Measurements from ENCODE around the gene MDH1.

MDH1 gene

DNA sequence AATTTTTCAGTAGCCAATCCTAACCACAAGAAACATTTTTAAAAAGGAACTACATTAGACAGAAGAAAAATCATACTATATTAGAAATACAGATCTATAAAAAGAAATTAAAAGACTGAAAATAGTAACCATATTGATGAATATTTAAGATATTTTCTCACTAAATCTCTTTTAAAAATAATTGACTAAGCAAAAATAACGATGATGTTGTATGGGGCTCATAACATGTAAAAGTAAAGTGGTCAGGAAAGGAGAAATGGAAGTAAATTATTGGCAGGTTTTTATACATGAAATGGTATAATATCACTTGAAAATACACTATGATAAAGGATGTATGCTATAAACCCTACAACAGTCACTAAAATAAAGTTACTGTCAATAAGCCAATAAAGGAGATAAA, 5.9 kb upstream of the MDH1 start:
- no peak overlapping the region for H2AK5ac ChIP-seq (ENCODE audit: low read depth, low read length)
- no peak overlapping the region for H3K9ac ChIP-seq (ENCODE audit: low read depth, low read length, poor library complexity)
- no peaks in the 10 kb centered on the region for H3K27me3 ChIP-seq (ENCODE audit: control insufficient read depth in 3 of 3, insufficient read depth in 3 of 3, low read depth in 1 of 3, low read length in 3 of 3)
- H3K9me3 ChIP-seq (replicated peaks in 1 of 2; ENCODE audit: control insufficient read depth in 2 of 2, insufficient read depth in 1 of 2, low read depth in 1 of 2, low read length in 2 of 2), result no peaks in the 10 kb centered on the region
- no peak overlapping the region for H2BK15ac ChIP-seq (ENCODE audit: low read length)
- H4K91ac ChIP-seq (ENCODE audit: low read depth, low read length, poor library complexity), result no peak overlapping the region
- no peak overlapping the region for H2BK12ac ChIP-seq (ENCODE audit: low read length)
- no CpG with 5 or more reads among the region's 1 CpG for WGBS, 2 donors (ENCODE audit: extremely low coverage in 2 of 2, insufficient read length in 2 of 2, insufficient replicate concordance in 1 of 2)
- no peak overlapping the region for H3K18ac ChIP-seq (ENCODE audit: low read length)
- no peak overlapping the region for H4K8ac ChIP-seq (ENCODE audit: low read depth, low read length)
- H3K4me2 ChIP-seq (ENCODE audit: insufficient read depth, low read length, poor library complexity, severe bottlenecking), result no peak overlapping the region
- H3K36me3 ChIP-seq (replicated peaks in 1 of 2; ENCODE audit: control insufficient read depth in 2 of 2, insufficient read depth in 2 of 2, low read length in 2 of 2), result no peaks in the 10 kb centered on the region
- H3K14ac ChIP-seq (ENCODE audit: low read length), result no peak overlapping the region
- H2BK5ac ChIP-seq (ENCODE audit: low read length), result no peak overlapping the region
- no peak overlapping the region for H2AFZ ChIP-seq (ENCODE audit: low read length)
- no peak overlapping the region for H3K4me3 ChIP-seq (ENCODE audit: low read length in 2 of 2)
- DNase-seq (ENCODE audit: low spot score), result no peak
- H3K4ac ChIP-seq (ENCODE audit: low read length), result no peak overlapping the region
- no peak overlapping the region for H2BK120ac ChIP-seq (ENCODE audit: low read depth, low read length)
- peaks cover 1% of the 10 kb centered on the region for H3K79me1 ChIP-seq (ENCODE audit: low read depth, low read length)
- peaks cover 0 to 2% of the 10 kb centered on the region in 2 donors for H3K4me1 ChIP-seq (ENCODE audit: control insufficient read depth in 2 of 2, insufficient read depth in 1 of 2, low read depth in 1 of 2, low read length in 2 of 2)
- no peak overlapping the region for H3K23ac ChIP-seq (ENCODE audit: low read depth, low read length, poor library complexity)
- H3K27ac ChIP-seq (replicated peaks; ENCODE audit: low read length), result no peak overlapping the region

GRCh38 chr2:63587814-63588384, 864 bp upstream of the MDH1 start:
- Histone ChIP-seq H2AFZ (ENCODE audit: low read length) (peak overlapping the region; percentile 93), H3K27ac (replicated peaks; ENCODE audit: low read length) (no peak overlapping the region), H2BK12ac (ENCODE audit: low read length) (no peak overlapping the region), H4K8ac (ENCODE audit: low read depth, low read length) (no peak overlapping the region), H3K4me1 (ENCODE audit: control insufficient read depth in 2 of 2, insufficient read depth in 1 of 2, low read depth in 1 of 2, low read length in 2 of 2) (peaks cover 0 to 12% of the 10 kb centered on the region in 2 donors), H3K79me1 (ENCODE audit: low read depth, low read length) (peaks cover 1% of the 10 kb centered on the region), H2BK5ac (ENCODE audit: low read length) (no peak overlapping the region), H3K18ac (ENCODE audit: low read length) (peak overlapping the region; percentile 85), H3K36me3 (replicated peaks in 1 of 2; ENCODE audit: control insufficient read depth in 2 of 2, insufficient read depth in 2 of 2, low read length in 2 of 2) (peaks cover 0 to 28% of the 10 kb centered on the region in 2 donors), H3K4ac (ENCODE audit: low read length) (no peak overlapping the region), H3K14ac (ENCODE audit: low read length) (no peak overlapping the region), H3K4me3 (ENCODE audit: low read length in 2 of 2) (peak overlapping the region; percentile 77 to 90), H4K91ac (ENCODE audit: low read depth, low read length, poor library complexity) (no peak overlapping the region), H3K9ac (ENCODE audit: low read depth, low read length, poor library complexity) (peak overlapping the region; percentile 33), H2BK120ac (ENCODE audit: low read depth, low read length) (no peak overlapping the region), H3K4me2 (ENCODE audit: insufficient read depth, low read length, poor library complexity, severe bottlenecking) (peak overlapping the region; percentile 65), H2AK5ac (ENCODE audit: low read depth, low read length) (no peak overlapping the region), H3K23ac (ENCODE audit: low read depth, low read length, poor library complexity) (no peak overlapping the region), H3K27me3 (ENCODE audit: control insufficient read depth in 3 of 3, insufficient read depth in 3 of 3, low read depth in 1 of 3, low read length in 3 of 3) (no peaks in the 10 kb centered on the region), H2BK15ac (ENCODE audit: low read length) (no peak overlapping the region), H3K9me3 (replicated peaks in 1 of 2; ENCODE audit: control insufficient read depth in 2 of 2, insufficient read depth in 1 of 2, low read depth in 1 of 2, low read length in 2 of 2) (no peaks in the 10 kb centered on the region)
- DNase-seq (ENCODE audit: low spot score), result no peak
- no CpG with 5 or more reads among the region's 33 CpGs for WGBS, 2 donors (ENCODE audit: extremely low coverage in 2 of 2, insufficient read length in 2 of 2, insufficient replicate concordance in 1 of 2)

DNA sequence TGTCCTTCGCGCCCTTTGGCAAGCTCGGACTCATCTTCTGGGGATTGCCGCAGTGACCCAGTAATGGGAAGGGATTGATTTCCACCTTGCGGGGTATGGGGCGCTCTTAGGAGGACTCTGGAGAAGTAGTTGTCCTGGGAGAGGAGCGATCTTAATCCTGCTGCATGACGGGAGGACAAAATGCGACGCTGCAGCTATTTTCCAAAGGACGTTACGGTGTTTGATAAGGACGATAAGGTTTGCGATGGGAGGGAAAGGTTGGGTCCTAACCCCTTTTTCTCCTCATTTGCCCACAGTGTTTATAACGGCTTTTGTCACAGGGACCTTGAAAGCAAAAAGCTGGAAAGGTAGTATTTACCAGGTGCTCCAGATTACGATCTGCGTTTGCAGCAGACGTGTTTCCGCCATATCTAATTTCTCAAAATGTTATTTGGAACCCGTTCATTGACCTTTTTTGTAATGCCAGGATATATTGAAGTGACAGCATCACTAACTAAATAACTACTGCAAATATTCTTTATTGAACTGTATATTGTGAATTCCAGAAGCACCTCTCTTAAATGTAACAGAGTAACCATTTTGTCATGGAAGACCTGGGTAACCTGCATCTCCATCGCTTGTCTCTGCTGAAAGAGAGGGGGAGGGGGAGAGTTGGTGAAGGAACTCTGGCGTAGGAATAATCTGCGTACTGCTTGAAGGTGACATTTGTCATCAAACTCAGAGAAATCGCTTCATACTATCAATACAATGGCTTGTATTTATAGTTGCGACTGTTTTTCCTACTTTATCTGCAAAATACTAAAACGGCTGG, 590 bp downstream of the MDH1 start:
- H3K9me3 ChIP-seq (replicated peaks in 1 of 2; ENCODE audit: control insufficient read depth in 2 of 2, insufficient read depth in 1 of 2, low read depth in 1 of 2, low read length in 2 of 2), result no peaks in the 10 kb centered on the region
- no peak overlapping the region for H2BK12ac ChIP-seq (ENCODE audit: low read length)
- H2BK120ac ChIP-seq (ENCODE audit: low read depth, low read length), result no peak overlapping the region
- peaks cover 1% of the 10 kb centered on the region for H3K79me1 ChIP-seq (ENCODE audit: low read depth, low read length)
- no peak overlapping the region for H4K8ac ChIP-seq (ENCODE audit: low read depth, low read length)
- peak overlapping the region; percentile 53 for H3K4me2 ChIP-seq (ENCODE audit: insufficient read depth, low read length, poor library complexity, severe bottlenecking)
- H3K4me1 ChIP-seq (ENCODE audit: control insufficient read depth in 2 of 2, insufficient read depth in 1 of 2, low read depth in 1 of 2, low read length in 2 of 2), result peaks cover 0 to 12% of the 10 kb centered on the region in 2 donors
- no peak for DNase-seq (ENCODE audit: low spot score)
- no peak overlapping the region for H2BK15ac ChIP-seq (ENCODE audit: low read length)
- peaks cover 0 to 42% of the 10 kb centered on the region in 2 donors for H3K36me3 ChIP-seq (replicated peaks in 1 of 2; ENCODE audit: control insufficient read depth in 2 of 2, insufficient read depth in 2 of 2, low read length in 2 of 2)
- no peak overlapping the region for H4K91ac ChIP-seq (ENCODE audit: low read depth, low read length, poor library complexity)
- peak overlapping the region; percentile 89 for H2AFZ ChIP-seq (ENCODE audit: low read length)
- H3K4ac ChIP-seq (ENCODE audit: low read length), result no peak overlapping the region
- H3K27me3 ChIP-seq (ENCODE audit: control insufficient read depth in 3 of 3, insufficient read depth in 3 of 3, low read depth in 1 of 3, low read length in 3 of 3), result no peaks in the 10 kb centered on the region
- H3K18ac ChIP-seq (ENCODE audit: low read length), result peak overlapping the region; percentile 71
- H2AK5ac ChIP-seq (ENCODE audit: low read depth, low read length), result no peak overlapping the region
- H3K23ac ChIP-seq (ENCODE audit: low read depth, low read length, poor library complexity), result peak overlapping the region; percentile 4
- H3K14ac ChIP-seq (ENCODE audit: low read length), result no peak overlapping the region
- H3K9ac ChIP-seq (ENCODE audit: low read depth, low read length, poor library complexity), result peak overlapping the region; percentile 67
- H2BK5ac ChIP-seq (ENCODE audit: low read length), result no peak overlapping the region
- no CpG with 5 or more reads among the region's 26 CpGs for WGBS, 2 donors (ENCODE audit: extremely low coverage in 2 of 2, insufficient read length in 2 of 2, insufficient replicate concordance in 1 of 2)
- H3K4me3 ChIP-seq (ENCODE audit: low read length in 2 of 2), result peak overlapping the region; percentile 77 to 95
- peak overlapping the region; percentile 74 for H3K27ac ChIP-seq (replicated peaks; ENCODE audit: low read length)

- no peak overlapping the region for H3K14ac ChIP-seq (ENCODE audit: low read length)
- H4K91ac ChIP-seq (ENCODE audit: low read depth, low read length, poor library complexity), result no peak overlapping the region
- peaks cover 3 to 57% of the 10 kb centered on the region in 2 donors for H3K36me3 ChIP-seq (replicated peaks in 1 of 2; ENCODE audit: control insufficient read depth in 2 of 2, insufficient read depth in 2 of 2, low read length in 2 of 2)
These were observed 2.1 kb downstream of the MDH1 start for GRCh38 chr2:63590626-63591408.

More at GRCh38 chr2:63590626-63591408, 2.1 kb downstream of the MDH1 start:
- Histone ChIP-seq H2AK5ac (ENCODE audit: low read depth, low read length) (no peak overlapping the region), H3K9me3 (replicated peaks in 1 of 2; ENCODE audit: control insufficient read depth in 2 of 2, insufficient read depth in 1 of 2, low read depth in 1 of 2, low read length in 2 of 2) (no peaks in the 10 kb centered on the region), H3K79me1 (ENCODE audit: low read depth, low read length) (peaks cover 1% of the 10 kb centered on the region), H3K4me3 (ENCODE audit: low read length in 2 of 2) (no peak overlapping the region), H2BK12ac (ENCODE audit: low read length) (no peak overlapping the region), H3K18ac (ENCODE audit: low read length) (no peak overlapping the region), H3K27ac (replicated peaks; ENCODE audit: low read length) (no peak overlapping the region), H4K8ac (ENCODE audit: low read depth, low read length) (no peak overlapping the region), H2AFZ (ENCODE audit: low read length) (no peak overlapping the region), H2BK15ac (ENCODE audit: low read length) (no peak overlapping the region), H3K4me2 (ENCODE audit: insufficient read depth, low read length, poor library complexity, severe bottlenecking) (no peak overlapping the region), H2BK120ac (ENCODE audit: low read depth, low read length) (no peak overlapping the region), H3K4ac (ENCODE audit: low read length) (no peak overlapping the region), H3K23ac (ENCODE audit: low read depth, low read length, poor library complexity) (no peak overlapping the region), H3K27me3 (ENCODE audit: control insufficient read depth in 3 of 3, insufficient read depth in 3 of 3, low read depth in 1 of 3, low read length in 3 of 3) (no peaks in the 10 kb centered on the region), H3K4me1 (ENCODE audit: control insufficient read depth in 2 of 2, insufficient read depth in 1 of 2, low read depth in 1 of 2, low read length in 2 of 2) (peaks cover 0 to 12% of the 10 kb centered on the region in 2 donors), H3K9ac (ENCODE audit: low read depth, low read length, poor library complexity) (no peak overlapping the region), H2BK5ac (ENCODE audit: low read length) (no peak overlapping the region)
- no CpG with 5 or more reads among the region's 3 CpGs for WGBS, 2 donors (ENCODE audit: extremely low coverage in 2 of 2, insufficient read length in 2 of 2, insufficient replicate concordance in 1 of 2)
- DNase-seq (ENCODE audit: low spot score), result no peak

Data from neuronal stem cell (in vitro differentiated cells).